ENCODE measurements around the gene ZDHHC16. TPM values are rescaled to one million over a fixed set of nuclear protein-coding genes. Genes with fewer than 3 reads are reported as not detected.
A peak's percentile ranks its signal among the peaks of the same experiment; 100 is the strongest.

The ZDHHC16 gene
- total and polyA plus RNA-seq, 10 of the 15 experiments (the other 5 are each of a cell fraction or from before 2014, with no cell fraction given): 16.8 to 63.1 (median 29.8) TPM

- TF ChIP-seq, protein P1, sequence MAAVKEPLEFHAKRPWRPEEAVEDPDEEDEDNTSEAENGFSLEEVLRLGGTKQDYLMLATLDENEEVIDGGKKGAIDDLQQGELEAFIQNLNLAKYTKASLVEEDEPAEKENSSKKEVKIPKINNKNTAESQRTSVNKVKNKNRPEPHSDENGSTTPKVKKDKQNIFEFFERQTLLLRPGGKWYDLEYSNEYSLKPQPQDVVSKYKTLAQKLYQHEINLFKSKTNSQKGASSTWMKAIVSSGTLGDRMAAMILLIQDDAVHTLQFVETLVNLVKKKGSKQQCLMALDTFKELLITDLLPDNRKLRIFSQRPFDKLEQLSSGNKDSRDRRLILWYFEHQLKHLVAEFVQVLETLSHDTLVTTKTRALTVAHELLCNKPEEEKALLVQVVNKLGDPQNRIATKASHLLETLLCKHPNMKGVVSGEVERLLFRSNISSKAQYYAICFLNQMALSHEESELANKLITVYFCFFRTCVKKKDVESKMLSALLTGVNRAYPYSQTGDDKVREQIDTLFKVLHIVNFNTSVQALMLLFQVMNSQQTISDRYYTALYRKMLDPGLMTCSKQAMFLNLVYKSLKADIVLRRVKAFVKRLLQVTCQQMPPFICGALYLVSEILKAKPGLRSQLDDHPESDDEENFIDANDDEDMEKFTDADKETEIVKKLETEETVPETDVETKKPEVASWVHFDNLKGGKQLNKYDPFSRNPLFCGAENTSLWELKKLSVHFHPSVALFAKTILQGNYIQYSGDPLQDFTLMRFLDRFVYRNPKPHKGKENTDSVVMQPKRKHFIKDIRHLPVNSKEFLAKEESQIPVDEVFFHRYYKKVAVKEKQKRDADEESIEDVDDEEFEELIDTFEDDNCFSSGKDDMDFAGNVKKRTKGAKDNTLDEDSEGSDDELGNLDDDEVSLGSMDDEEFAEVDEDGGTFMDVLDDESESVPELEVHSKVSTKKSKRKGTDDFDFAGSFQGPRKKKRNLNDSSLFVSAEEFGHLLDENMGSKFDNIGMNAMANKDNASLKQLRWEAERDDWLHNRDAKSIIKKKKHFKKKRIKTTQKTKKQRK (IDR thresholded peaks at IDR 0.05; ENCODE audit: low read depth, low read length): no peak
- TF ChIP-seq POLR2A (IDR thresholded peaks at IDR 0.05; ENCODE audit: low read depth, low read length) (no peak), TCF12 (IDR thresholded peaks at IDR 0.05; ENCODE audit: low read depth, low read length) (no peak), BCLAF1 (IDR thresholded peaks at IDR 0.05) (no peak), GABPA (IDR thresholded peaks at IDR 0.05; ENCODE audit: low read depth) (no peak), CHD2 (IDR thresholded peaks at IDR 0.05; ENCODE audit: borderline replicate concordance, low read depth, low read length) (0 out of 2 replicates have a peak, but pooled peaks have one; percentile 31), BCL3 (IDR thresholded peaks at IDR 0.05; ENCODE audit: borderline replicate concordance, insufficient read depth, low read depth, low read length, poor library complexity, severe bottlenecking) (no peak), HDAC6 (IDR thresholded peaks at IDR 0.05; ENCODE audit: unreplicated experiment) (no peak), SMC3 (IDR thresholded peaks at IDR 0.05; ENCODE audit: borderline replicate concordance, low read length) (peak; percentile 57; the same call in 1 of the 2 replicates), CREM (IDR thresholded peaks at IDR 0.05; ENCODE audit: low read depth) (no peak), YY1 (IDR thresholded peaks at IDR 0.05; ENCODE audit: low read depth, low read length) (peak; percentile 41; the same call in 1 of the 2 replicates), MEF2B (IDR thresholded peaks at IDR 0.05; ENCODE audit: partially characterized antibody, poor library complexity, severe bottlenecking) (no peak), RAD51 (IDR thresholded peaks at IDR 0.05) (no peak), POLR2AphosphoS5 (IDR thresholded peaks at IDR 0.05; ENCODE audit: low read length) (no peak), SP1 (IDR thresholded peaks at IDR 0.05; ENCODE audit: low read depth, low read length) (no peak), MEF2A (IDR thresholded peaks at IDR 0.05; ENCODE audit: insufficient read depth, low read depth, low read length) (0 out of 2 replicates have a peak, but pooled peaks have one; percentile 10)
- TF ChIP-seq, protein P2, sequence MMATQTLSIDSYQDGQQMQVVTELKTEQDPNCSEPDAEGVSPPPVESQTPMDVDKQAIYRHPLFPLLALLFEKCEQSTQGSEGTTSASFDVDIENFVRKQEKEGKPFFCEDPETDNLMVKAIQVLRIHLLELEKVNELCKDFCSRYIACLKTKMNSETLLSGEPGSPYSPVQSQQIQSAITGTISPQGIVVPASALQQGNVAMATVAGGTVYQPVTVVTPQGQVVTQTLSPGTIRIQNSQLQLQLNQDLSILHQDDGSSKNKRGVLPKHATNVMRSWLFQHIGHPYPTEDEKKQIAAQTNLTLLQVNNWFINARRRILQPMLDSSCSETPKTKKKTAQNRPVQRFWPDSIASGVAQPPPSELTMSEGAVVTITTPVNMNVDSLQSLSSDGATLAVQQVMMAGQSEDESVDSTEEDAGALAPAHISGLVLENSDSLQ (IDR thresholded peaks at IDR 0.05): no peak
- TF ChIP-seq, protein P3, sequence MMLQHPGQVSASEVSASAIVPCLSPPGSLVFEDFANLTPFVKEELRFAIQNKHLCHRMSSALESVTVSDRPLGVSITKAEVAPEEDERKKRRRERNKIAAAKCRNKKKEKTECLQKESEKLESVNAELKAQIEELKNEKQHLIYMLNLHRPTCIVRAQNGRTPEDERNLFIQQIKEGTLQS (IDR thresholded peaks at IDR 0.05; ENCODE audit: borderline replicate concordance, extremely low read depth, low read depth, low read length): 0 out of 2 replicates have a peak, but pooled peaks have one; percentile 13
Measured at GRCh38 chr10:97407211-97407951, 38.6 kb upstream of the ZDHHC16 start (continued).

All from GM12878 (cell line).